Measurements from ENCODE around the gene AFF3.

Gene AFF3

GRCh38 chr2:99925960-99926359 is 216.4 kb downstream of the AFF3 start:
- DNase-seq (ENCODE audit: low read depth): no peak

GRCh38 chr2:99922664-99923063 is 219.7 kb downstream of the AFF3 start:
- no peak for DNase-seq (ENCODE audit: low read depth)

- no peak for DNase-seq (ENCODE audit: low read depth)
Measured at GRCh38 chr2:99921903-99922302, 220.5 kb downstream of the AFF3 start.

GRCh38 chr2:99918389-99918788 is 224.0 kb downstream of the AFF3 start:
- no peak for DNase-seq (ENCODE audit: low read depth)

- no peak for DNase-seq (ENCODE audit: low read depth)
Measured at GRCh38 chr2:99915108-99915675, 227.2 kb downstream of the AFF3 start.

- DNase-seq (ENCODE audit: low read depth): no peak
Measured at GRCh38 chr2:99911736-99912135, 230.7 kb downstream of the AFF3 start.

GRCh38 chr2:99910902-99911301 is 231.5 kb downstream of the AFF3 start:
- DNase-seq (ENCODE audit: low read depth): no peak

- no peak for DNase-seq (ENCODE audit: low read depth)
Measured at GRCh38 chr2:99905636-99906035, 236.8 kb downstream of the AFF3 start.

- no peak for DNase-seq (ENCODE audit: low read depth)
Measured at GRCh38 chr2:99905025-99905424, 237.4 kb downstream of the AFF3 start.

GRCh38 chr2:99903981-99904380 is 238.4 kb downstream of the AFF3 start:
- no peak for DNase-seq (ENCODE audit: low read depth)

GRCh38 chr2:99900556-99900955 is 241.8 kb downstream of the AFF3 start:
- no peak for DNase-seq (ENCODE audit: low read depth)

GRCh38 chr2:99899882-99900281 is 242.5 kb downstream of the AFF3 start:
- DNase-seq (ENCODE audit: low read depth): no peak

- DNase-seq (ENCODE audit: low read depth): no peak
Measured at GRCh38 chr2:99899058-99899855, 243.1 kb downstream of the AFF3 start.

- no peak for DNase-seq (ENCODE audit: low read depth)
Measured at GRCh38 chr2:99898336-99899048, 243.9 kb downstream of the AFF3 start.

- DNase-seq (ENCODE audit: low read depth): no peak
Measured at GRCh38 chr2:99891428-99891780, 251.0 kb downstream of the AFF3 start.

- DNase-seq (ENCODE audit: low read depth): no peak
Measured at GRCh38 chr2:99890568-99891427, 251.6 kb downstream of the AFF3 start.

GRCh38 chr2:99888617-99889016 is 253.8 kb downstream of the AFF3 start:
- DNase-seq (ENCODE audit: low read depth): no peak

GRCh38 chr2:99886418-99886817 is 256.0 kb downstream of the AFF3 start:
- DNase-seq (ENCODE audit: low read depth): no peak

- DNase-seq (ENCODE audit: low read depth): no peak
Measured at GRCh38 chr2:99883358-99883757, 259.0 kb downstream of the AFF3 start.

- DNase-seq (ENCODE audit: low read depth): no peak
Measured at GRCh38 chr2:99881901-99882591, 260.3 kb downstream of the AFF3 start.

GRCh38 chr2:99880964-99881294 is 261.5 kb downstream of the AFF3 start:
- DNase-seq (ENCODE audit: low read depth): no peak

Data from stimulated activated CD8-positive, alpha-beta memory T cell treated with anti-CD3 and anti-CD28 coated beads, Interleukin-12 subunit alpha, Interleukin-12 subunit beta, amount 100 ng/mL, for 4 hours (primary cell).